ENCODE results near the gene BEST1.

BEST1 gene

DNA sequence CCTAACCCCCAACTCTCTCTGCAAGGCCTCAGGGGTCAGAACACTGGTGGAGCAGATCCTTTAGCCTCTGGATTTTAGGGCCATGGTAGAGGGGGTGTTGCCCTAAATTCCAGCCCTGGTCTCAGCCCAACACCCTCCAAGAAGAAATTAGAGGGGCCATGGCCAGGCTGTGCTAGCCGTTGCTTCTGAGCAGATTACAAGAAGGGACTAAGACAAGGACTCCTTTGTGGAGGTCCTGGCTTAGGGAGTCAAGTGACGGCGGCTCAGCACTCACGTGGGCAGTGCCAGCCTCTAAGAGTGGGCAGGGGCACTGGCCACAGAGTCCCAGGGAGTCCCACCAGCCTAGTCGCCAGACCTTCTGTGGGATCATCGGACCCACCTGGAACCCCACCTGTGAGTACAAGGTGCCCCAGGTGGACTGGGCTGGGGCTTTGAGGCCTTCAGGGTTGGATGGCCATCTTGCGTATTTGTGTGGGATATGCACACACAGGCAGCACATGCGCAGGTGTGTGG lies at the start of gene BEST1:
Gene BEST1 (plus strand): TSS at position 317 of the 513 bp plus-strand sequence. CDS start 1,456 bp downstream, outside the sequence.
- FAIRE-seq: no peak

DNA sequence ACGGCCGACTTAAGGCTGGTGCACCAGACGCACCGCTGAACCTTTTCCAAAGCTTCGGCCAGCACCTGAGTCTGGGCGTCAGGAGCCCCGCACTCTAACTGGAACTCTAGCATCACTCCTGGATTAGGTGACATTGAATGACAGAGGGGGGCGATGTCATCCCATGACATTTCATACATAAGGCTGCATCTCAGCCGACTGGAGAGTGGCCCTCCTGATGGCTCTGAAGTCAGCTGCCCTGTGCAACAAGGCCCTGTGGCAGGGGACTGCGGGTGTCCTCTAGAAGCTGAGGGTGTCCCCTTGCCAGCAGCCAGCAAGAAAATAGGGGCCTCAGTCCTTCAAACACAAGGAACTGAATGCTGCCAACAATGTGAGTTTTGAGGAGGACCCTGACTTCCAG lies 48.8 kb upstream of the BEST1 start:
- no peak for FAIRE-seq

DNA sequence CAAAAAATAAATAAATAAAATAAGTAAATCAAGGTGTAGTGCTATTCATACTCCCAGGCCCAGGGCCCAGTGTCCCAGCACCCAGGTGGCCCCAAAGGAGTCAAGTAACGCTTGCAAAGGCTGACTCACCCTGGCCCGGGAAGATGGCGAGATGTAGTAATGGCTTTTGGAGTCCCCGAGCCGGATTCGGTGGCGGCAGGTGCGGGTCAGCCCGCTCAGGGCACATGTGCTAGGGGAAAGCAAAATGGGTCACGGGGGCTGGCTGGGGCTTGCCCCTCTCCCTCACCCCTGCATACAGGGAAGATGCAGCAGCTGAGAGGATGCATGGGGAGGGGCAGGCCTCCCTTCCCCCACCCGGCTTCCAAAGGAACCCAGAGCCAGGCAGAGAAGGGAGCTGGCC lies 47.8 kb upstream of the BEST1 start:
- FAIRE-seq: no peak

DNA sequence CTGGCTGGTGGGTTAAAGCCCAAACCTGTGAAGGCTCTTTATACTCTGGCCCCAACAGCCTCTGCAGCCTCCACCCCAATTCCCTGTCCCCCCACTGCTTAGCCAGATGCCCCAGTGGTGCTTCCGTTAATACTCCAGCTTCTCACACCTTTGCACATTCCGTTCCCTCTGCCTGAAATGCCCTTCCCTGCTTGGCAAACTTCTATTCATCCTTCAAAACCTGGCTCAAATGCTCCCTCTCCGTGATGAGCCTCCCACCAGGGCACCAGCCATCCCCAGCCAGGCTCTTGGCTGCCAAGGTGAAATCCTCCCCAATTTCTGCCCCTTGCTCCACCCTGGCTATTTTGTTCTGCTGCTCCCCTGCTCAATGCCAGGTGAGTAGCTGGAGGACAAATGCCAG lies 46.3 kb upstream of the BEST1 start:
- FAIRE-seq: no peak

DNA sequence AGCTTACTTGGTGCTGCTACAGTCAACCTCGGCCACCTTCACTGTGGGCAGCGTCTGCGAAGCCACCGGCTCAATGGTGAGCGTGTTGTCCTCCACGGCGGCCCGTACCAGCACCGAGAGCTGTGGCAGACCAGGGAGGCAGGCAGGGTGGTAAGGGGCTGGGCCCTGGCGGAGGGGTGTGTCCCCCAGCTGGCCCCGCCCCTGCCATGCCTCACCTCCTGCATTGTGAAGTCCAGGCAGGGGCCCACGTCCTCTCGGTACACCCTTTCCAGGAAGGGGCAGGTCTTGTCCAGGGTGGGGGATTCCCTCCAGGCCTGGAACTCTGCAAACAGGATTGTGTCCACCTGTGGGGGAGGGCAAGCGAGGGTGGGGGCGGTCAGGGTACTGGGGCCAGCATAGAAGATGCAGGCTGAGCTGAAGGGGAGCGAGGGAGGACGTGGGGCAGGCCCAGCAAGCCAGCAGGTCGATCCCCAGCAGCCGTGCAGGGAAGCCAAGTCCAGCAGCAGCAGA lies 45.6 kb upstream of the BEST1 start:
- no peak for FAIRE-seq

DNA sequence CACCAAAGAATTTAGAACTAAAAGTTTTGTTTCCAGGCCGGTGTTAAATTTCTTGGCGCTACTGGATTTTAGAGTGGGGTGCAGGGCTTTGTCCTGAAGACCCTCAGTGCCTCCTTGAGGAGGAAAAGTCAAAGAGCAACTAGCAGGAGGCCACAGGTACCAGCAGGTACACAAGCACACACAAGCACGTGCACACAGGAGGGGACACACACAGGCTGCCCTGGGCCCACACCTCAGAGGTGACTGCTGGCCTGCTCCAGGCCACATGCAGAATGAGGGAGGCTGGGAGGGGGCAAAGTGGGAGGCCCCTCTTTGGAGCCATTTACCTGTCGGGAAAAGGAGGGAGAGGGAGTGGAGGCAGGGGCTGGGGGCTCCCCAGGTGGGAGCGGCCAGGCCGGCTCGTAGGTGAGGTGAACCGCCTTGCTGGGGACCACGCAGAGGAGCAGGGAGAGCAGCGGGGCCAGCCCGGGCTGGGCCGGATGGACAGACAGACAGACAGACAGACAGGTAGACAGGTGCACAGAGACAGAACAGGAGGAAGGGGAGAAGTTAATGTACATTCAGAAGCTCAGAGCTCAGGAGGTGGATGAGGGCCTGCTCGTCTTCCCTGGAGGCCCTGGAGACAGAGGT lies 45.0 kb upstream of the BEST1 start:
- FAIRE-seq: no peak

DNA sequence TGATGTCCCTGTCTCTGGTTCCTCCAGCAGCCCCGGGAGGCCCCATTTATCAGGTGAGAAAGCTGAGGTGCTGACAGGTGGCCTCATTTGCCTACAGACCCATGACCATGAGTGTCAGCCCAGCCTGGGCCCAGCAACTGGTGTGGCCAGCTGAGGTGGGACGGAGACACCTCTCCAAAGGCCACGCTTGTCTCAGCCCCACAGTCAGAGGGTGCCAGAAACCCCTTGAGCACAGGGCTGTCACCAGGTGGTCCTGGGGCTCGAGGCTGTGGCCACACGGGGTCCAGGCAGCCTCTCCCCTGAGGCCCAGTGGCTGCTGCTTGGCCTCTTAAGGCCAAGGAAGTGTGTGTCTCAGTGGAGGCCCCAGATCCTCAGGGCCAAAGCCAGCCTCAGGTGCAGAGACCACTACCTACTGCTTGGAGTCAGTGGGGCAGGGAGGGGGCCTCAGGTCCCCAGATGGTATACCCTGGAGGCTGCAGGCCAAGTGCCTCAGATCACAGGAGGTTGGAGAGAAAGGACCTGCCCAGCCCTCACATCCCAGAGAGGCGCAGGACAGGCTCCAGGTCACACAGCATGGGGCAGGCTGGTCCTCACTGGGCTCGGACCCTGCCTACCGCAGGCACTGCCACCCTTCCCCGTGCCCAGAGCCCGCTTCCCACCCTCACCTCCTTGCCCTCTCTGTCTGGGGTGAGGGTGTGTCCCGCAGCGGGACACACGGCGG lies 44.2 kb upstream of the BEST1 start:
- FAIRE-seq: no peak

DNA sequence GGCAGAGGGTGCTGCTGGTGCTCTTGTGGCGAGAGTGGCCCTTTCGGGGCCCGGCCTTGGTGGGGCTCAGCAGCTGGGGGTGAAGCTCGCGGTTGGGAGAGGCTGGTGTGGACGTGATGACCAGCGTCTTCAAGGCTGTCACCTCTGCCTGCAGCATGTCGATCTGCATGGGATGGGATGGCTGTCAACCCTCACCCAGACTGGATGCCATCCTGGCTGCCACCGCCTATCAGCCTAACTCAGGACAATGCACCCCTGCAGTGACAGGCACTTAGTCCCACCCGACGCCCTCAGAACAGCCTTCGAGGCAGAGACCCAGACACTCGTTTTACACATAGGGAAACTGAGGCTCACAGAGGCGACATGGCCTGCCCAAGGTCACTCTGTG lies 43.6 kb upstream of the BEST1 start:
- no peak for FAIRE-seq

DNA sequence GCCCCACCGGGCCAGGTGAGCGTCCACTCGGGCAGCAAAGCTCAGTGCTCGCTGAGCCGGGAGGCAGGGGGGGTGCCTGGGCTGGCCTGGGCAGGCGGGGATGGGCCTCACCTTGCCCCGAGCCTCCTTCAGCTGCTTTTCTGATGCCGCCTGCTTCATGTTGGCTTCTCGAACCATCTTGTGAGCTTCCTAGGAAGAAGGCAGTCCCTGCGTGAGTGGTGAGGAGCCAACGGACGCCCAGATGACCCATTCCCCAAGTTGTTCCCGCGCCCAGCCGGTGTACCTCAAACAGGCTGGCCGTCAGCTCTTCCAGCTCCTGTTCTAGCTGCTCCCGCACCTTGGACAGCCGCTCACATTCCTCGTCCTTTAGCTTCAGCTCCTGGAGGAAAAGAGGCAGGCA lies 42.9 kb upstream of the BEST1 start:
- FAIRE-seq: no peak

DNA sequence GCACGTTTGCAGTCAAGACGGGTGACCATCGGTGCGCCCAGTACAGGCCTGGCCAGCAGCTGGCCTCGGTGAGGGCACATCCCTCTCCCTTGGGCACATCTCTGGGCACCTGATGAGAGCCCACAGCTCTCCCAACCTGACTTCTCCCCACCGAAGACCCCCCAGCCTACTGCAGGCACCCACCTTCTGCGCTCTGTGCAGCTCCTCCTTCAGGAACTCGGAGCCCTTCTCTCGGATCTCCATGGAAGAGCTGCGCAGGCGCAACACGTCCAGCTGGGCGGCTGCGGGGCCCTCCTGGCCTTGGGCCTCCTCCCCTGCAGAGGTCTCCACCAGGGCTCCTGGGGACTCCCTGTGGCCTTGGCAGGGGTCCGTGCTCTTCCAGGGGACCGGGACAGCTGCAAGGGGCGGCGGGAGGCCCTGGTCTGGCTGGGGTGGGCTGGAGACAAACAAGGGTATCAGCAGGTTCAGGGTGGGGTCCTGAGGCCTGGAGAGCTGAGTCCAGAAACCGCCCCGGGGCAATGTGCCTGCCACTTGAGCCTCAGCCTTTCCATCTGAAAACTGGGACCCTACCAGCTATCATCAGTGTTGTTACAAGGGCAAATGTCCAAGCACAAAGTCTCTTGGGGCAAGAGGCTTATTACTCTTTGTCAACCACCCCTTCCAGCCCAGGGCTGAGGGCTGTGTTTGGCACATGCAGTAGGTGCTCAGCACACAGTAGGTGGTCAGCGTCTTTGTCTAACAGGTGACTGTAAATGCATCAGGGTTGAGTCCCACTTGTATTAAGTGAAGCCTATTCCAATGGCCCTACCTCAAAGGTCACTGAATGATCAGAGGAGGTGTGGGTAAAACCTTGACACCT lies 42.1 kb upstream of the BEST1 start:
- FAIRE-seq: no peak

DNA sequence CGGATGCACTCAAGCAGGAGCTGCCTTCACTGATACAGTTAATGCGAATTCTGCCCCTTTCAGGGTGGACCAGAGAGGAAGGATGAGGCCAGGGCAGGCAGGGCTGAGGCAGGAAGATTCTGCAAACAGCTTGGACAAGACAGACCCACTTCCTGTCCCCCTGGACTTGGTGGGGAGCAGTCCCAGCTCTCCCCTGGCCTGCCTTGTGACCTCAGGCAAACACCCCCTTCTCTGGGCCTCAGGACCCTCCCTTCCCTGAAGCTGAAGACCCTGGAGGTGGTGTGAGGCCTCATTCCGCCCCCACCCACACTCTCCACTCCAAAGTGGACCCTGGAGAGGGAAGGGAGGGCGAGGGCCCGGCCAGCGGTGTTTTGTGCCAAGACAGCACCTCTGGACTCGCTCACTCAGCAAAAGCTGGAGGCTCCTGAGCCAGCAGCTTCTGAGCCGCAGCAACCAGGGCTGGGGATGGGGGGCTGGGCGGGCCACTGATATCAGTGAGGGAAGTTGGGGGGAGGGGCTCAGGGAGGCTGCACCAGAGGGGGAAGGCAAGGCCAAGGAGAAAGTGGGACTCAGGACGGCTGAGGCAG lies 41.3 kb upstream of the BEST1 start:
- no peak for FAIRE-seq

DNA sequence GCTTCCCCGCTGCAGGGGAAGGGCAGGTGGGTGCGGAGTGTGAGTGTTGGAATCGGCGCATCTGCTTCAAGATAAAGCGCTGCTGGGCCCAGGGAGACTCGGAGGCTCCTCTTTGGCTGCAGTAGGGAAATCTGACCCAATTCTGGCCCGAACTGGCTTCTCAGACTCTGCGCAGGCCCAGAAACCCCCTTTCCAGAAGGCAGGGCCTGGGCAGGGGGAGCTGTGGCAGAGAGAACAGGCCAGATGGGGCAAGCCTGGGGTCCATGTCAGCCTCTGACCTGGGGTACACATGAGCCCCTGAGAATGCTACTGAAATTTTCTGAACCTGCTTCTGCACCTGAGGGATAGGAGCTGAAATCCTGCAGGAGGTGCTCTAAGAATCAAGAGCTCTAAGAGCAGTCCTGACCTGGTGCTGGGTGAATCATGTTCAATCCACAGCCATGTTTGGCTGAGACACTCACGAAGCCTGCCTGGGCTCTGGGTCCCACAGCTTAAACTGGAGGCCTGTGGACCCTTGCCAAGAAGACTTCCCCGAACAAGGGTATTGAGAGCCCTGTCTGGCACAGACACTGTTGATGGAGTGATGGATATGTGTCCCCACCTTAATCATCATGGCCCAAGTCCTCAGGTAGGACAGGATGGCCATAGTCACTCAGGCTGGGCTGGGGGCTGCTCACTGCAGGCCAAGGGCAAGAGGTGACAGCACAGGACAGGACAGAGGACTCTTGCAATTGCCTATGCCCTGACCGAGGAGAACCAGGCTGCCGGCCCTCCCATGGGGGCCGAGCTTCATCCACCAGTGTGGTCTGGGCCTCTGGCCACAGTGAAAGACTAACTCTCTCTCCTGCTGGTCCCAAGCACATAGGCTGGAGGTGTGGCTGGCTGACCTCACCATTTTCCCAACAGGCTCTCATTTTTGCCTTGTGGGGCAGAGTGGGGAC lies 39.7 kb upstream of the BEST1 start:
- FAIRE-seq: no peak

DNA sequence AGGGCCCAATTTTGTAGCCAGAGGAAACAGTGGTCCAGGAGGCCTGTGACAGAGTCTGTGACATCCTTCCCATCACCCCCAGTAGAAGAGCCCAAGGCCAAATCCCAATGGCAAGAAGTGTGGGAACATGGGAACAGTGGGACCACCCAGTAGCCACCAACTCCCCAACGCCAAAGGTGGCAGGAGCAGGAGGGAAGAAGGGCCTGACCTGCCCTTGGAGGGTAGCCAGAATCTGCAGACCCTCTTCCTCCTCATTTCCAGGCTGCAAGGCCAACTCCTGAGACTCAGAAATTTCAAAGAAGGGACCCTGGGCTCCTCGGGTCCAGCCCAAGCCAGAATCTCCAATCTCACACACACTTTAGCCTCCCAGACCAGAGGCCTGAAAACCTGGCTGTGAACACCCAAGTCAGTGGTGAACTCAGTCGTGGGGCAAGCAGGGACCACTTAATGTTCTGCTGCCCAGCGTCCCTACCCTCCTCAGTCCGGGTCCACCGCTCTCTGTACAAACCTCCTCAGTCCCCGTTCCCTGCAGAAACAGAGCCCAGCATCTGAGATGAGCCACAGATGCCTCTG lies 38.9 kb upstream of the BEST1 start:
- FAIRE-seq: no peak

DNA sequence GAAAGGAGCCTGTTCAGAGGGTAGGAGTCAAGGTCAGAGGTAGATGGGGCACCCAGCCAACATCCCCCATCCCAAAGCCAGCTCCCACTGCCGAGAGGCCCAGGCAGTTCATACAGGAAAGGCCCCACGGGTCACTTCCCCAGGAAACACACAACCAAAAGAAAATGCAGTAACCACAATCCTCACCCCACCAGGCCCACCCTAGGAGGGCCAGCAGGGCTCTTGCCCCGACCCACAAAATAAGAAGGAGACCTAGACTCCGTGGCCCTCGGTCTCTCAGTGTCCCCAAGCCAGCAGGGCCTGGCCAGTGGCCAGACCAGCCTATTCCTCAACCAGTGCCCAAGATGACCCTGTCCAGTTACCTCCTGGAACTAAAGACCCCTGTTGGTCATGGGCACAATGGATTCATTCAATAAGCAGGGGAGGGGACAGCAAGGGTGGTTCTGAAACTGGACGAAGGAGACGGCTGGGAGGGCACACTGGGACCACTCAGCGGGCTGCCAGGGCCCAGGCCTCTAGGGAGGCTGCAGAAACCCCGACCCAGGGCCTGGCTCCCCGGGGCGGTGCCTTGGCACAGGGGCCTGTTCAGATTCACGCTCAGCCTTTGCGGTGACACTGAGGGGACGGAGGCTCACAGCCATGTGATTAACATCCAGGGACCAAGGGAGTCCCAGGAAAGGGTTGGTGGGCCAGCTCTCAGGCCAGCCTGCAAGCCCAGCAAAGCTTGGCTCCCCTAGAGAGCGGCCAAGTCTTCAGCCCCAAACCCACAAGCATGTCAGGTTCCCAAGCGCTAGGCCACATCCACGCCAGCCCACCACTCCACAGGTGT lies 38.2 kb upstream of the BEST1 start:
- FAIRE-seq: no peak

DNA sequence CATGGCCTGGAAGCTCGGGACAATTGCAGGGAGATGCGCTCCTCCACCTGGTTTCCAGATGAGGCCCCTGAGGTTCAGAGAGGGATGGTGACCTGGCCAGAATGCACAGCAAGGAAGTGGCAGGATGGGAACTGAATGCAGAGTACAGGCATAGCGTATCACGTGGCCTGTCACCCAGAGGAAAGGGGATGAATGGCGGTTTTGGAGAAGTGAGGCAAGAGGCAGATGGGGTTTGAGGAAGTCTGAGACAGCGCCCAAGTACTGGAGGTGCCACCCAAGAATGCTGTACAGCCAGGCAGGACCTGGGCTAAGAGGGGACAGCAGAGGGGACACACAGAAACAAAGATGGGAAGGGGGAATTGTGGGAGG lies 37.6 kb upstream of the BEST1 start:
- FAIRE-seq: no peak

DNA sequence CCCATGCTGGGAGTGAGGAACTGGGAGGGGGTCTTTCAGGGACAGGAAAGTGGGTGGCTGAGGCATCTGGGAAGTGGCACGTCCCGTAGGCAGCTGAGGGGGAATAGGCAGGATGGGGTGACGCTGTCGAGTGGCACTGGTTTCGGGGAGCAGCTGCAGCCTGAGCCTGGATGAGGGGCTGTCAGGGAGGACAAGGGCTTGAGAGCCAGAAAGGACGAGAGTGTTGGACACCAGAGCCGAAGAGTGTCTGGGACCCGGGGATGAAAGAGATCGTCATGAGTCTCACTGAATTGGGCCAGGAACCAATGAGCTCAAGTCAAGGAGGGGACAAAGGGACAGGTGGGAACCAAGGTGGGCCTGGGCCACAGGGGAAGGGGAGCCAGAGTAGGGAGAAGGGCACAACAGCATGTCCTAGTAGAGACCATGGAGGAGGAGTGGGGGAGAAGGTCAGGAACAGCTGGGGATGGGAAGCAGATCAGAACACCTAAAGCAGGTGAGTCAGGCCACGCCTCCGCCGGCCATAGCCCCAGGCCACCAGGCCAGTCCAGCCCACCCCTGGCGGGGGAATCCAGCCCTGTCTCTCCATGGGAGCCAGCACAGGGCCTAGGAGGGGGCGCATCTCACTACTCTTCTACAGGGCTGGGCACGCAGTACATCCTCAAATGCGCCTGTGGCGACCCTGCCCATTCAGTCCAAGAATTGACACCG lies 37.0 kb upstream of the BEST1 start:
- no peak for FAIRE-seq

DNA sequence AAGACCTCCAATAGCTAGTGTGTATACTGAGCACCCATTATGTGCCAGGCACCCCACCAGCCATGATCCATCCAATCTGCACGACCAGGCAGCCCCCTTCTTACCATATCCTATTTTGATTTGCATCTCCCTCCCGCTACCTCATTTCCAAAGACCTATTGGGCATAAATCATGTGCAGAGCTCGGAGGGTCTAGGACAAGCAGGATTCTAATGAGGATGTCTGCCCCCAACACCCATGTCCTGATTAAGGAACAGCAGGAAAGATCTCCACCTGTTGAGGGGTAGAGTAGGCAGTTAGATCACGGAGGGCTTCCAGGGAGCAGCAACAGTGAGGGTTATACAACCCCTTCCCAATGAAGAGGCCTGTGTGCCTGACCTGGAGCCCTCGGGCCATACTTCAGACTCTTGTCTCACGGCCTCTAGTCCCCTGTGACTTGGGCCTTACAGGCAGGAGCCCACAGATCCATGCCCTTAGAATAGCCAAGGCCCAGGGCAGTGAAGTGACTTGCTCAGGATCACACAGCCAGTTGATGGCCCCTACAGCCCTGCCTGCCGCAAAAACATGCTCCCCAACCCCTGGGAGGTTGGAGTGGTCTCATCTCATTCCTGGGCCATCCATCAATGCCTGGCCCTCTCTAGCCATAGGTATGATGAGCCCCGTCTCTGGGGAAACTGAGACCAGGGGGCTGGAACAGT lies 36.3 kb upstream of the BEST1 start:
- no peak for FAIRE-seq

DNA sequence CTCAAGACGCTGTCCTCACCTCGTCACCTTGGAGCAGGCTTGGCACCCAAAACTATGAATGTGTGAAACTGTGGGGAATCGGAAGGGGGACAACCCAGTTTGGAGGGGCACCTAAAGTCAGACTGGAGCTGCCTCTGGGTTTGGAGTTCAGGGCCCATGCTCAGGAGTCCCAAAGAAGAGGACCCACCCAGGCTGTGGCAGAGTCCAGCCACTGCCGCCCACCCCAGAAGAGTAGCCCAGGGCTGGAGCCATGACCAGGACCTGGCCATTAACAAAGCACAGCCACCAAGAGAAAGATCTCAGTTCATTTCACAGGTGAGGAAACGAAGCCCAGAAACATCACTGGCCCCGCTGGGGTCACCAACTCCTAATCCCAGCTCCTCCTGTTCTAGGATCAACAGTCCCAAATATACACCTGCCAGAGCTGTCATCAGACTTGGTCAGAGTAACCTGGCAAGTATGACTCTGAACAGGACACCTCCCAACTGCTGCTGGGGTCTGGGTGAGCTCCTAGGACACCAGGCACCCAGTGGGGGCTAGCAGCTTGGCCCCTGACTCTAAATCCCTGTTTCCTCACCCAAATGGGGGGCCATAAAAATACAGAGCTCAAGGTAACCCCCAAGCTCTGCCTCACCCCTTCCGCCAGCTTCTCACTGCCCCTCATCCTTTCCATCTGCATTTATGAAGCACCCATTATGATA lies 35.5 kb upstream of the BEST1 start:
- FAIRE-seq: no peak
